ENCODE measurements around the gene TSPAN9. TPM values are rescaled to one million over a fixed set of nuclear protein-coding genes. Genes with fewer than 3 reads are reported as not detected.

The TSPAN9 gene
- total and polyA plus RNA-seq, 2 of the 4 experiments (the other 2 are of a cell fraction), result 17.7 to 39.1 TPM

DNA sequence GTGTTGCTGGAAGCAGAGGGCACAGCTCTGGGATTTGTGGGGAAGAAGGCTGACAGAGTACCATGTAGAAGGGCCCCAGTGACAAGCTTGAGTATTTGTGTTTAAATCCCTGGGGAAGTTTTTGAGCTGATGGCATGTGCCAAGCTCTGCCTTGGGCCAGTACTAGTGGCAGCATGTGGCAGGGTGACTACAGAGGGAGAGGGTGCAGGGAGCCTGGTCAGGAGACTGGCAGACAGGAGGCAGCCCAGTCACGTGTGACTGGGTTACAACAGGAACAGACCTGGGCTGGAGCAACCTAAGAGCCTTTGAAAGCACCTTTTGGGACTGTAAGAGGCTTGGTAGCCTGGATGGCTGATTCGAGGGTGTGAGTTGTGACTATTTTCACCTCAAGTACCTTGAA is 112.1 kb downstream of the TSPAN9 start (continued):
- TF ChIP-seq CEBPB (IDR thresholded peaks at IDR 0.05; ENCODE audit: low read depth, low read length), result no peak
- TF ChIP-seq ELK1 (IDR thresholded peaks at IDR 0.05; ENCODE audit: borderline replicate concordance, low read depth, low read length), result no peak

DNA sequence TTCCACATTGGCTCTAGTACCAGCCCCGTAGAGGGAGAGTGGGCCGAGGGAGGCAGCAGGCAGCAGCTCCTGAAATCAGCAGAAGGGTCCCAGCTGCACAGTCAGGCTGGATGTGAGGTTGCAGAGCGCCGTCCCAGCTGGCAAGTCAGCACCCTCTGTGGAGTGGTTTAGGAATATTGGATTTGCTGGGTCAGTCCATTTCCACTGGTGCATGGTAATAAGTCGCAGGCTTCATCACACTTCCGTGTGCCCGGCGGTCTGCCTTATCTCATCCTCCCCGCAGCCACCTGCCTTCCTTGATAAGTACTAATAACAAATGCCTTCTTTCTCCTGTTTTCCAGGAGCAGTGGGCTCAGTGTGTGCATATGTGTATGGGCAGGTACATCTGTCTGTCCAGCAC is 112.9 kb downstream of the TSPAN9 start:
- H2AFZ ChIP-seq (replicated peaks; ENCODE audit: low read length, poor library complexity), result no peak overlapping the region
- no peaks in the 10 kb centered on the region for H3K9me3 ChIP-seq (ENCODE audit: control insufficient read depth, insufficient read depth, low read length)
- H2BK20ac ChIP-seq (ENCODE audit: low read depth, low read length), result no peak overlapping the region
- H3K9me1 ChIP-seq (ENCODE audit: insufficient read depth, low read length), result peaks cover 5% of the 10 kb centered on the region; the same call in 1 of the 2 replicates
- DNase-seq (no peak), ATAC-seq (ENCODE audit: low read depth) (no peak)
- H3K27ac ChIP-seq (ENCODE audit: insufficient read depth, low read length), result no peak overlapping the region
- H2BK15ac ChIP-seq (ENCODE audit: low read depth, low read length), result no peak overlapping the region
- no peak overlapping the region for H3K4me3 ChIP-seq (ENCODE audit: insufficient read depth, low read depth, low read length)
- H2BK120ac ChIP-seq (ENCODE audit: low read depth, low read length), result no peak overlapping the region
- no peak overlapping the region for H4K5ac ChIP-seq (ENCODE audit: low read depth, low read length)
- H4K8ac ChIP-seq (ENCODE audit: low read depth in 2 of 2, low read length in 2 of 2), result no peak overlapping the region
- no peak overlapping the region for H2BK5ac ChIP-seq (ENCODE audit: low read depth, low read length, poor library complexity, severe bottlenecking)
- H3K56ac ChIP-seq (ENCODE audit: extremely low read depth, insufficient read depth, low read length), result no peak overlapping the region
- peaks cover 4% of the 10 kb centered on the region; the same call in 1 of the 2 replicates for H3K4me1 ChIP-seq (ENCODE audit: control insufficient read depth, insufficient read depth, low read length)
- intact Hi-C loops (cut with micrococcal nuclease), result no loop called here
- no peak overlapping the region for H2AK9ac ChIP-seq (replicated peaks; ENCODE audit: low read depth, low read length, poor library complexity)
- H3K27me3 ChIP-seq (ENCODE audit: control insufficient read depth, insufficient read depth, low read length), result no peaks in the 10 kb centered on the region; the same call in 1 of the 2 replicates
- H3K9ac ChIP-seq (ENCODE audit: low read depth, low read length), result no peak overlapping the region
- H3K36me3 ChIP-seq (ENCODE audit: control insufficient read depth, insufficient read depth, low read length), result no peaks in the 10 kb centered on the region
- CTCF ChIA-PET, result no interaction called here
- in situ Hi-C loops (cut with MboI; ENCODE audit: low sequenced_read_pairs), result no loop called here
- H3K18ac ChIP-seq (ENCODE audit: low read depth, low read length), result no peak overlapping the region
- no peak overlapping the region for H3K14ac ChIP-seq (replicated peaks; ENCODE audit: low read depth, low read length)
- H4K91ac ChIP-seq (ENCODE audit: insufficient read depth, low read depth, low read length), result no peak overlapping the region
- H3K4me2 ChIP-seq (ENCODE audit: low read depth, low read length), result no peak overlapping the region
- BruUV-seq (replicated peaks), result no TSS peak
- POLR2A ChIA-PET (ENCODE audit: unreplicated experiment), result no interaction called here
- no peak overlapping the region for H3K4ac ChIP-seq (ENCODE audit: low read depth, low read length)
- H3K23ac ChIP-seq (ENCODE audit: low read depth, low read length), result no peak overlapping the region
- H2AK5ac ChIP-seq (ENCODE audit: low read depth, low read length), result no peak overlapping the region
- WGBS, 2 experiments (ENCODE audit: extremely low coverage in 2 of 2, insufficient read length in 1 of 2), result 0% methylated on average over 1 of the region's 9 CpGs; no CpG with 5 or more reads in 1 of the 2 experiments
- peaks cover 6% of the 10 kb centered on the region in 2 experiments; a peak in 1 of 4 replicates for H3K79me1 ChIP-seq (ENCODE audit: low read depth in 1 of 2, low read length in 2 of 2)
- dilution Hi-C loops (cut with HindIII; ENCODE audit: low sequenced_read_pairs, unreplicated experiment), result no loop called here
- peaks cover 21% of the 10 kb centered on the region for H4K20me1 ChIP-seq (ENCODE audit: insufficient read depth, low read length)
- TF ChIP-seq, protein P1, sequence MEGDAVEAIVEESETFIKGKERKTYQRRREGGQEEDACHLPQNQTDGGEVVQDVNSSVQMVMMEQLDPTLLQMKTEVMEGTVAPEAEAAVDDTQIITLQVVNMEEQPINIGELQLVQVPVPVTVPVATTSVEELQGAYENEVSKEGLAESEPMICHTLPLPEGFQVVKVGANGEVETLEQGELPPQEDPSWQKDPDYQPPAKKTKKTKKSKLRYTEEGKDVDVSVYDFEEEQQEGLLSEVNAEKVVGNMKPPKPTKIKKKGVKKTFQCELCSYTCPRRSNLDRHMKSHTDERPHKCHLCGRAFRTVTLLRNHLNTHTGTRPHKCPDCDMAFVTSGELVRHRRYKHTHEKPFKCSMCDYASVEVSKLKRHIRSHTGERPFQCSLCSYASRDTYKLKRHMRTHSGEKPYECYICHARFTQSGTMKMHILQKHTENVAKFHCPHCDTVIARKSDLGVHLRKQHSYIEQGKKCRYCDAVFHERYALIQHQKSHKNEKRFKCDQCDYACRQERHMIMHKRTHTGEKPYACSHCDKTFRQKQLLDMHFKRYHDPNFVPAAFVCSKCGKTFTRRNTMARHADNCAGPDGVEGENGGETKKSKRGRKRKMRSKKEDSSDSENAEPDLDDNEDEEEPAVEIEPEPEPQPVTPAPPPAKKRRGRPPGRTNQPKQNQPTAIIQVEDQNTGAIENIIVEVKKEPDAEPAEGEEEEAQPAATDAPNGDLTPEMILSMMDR (conservative IDR thresholded peaks at IDR 0.05; ENCODE audit: low read depth, low read length), result no peak
- no peak for TF ChIP-seq RFX5 (IDR thresholded peaks at IDR 0.05; ENCODE audit: low read depth, low read length)
- no peak for TF ChIP-seq MAFK (IDR thresholded peaks at IDR 0.05; ENCODE audit: low read depth, low read length)
- no peak for TF ChIP-seq FOS (IDR thresholded peaks at IDR 0.05; ENCODE audit: low read depth, low read length)
- no peak for TF ChIP-seq POLR2A (IDR thresholded peaks at IDR 0.05; ENCODE audit: low read depth, low read length)
- TF ChIP-seq, protein P2, sequence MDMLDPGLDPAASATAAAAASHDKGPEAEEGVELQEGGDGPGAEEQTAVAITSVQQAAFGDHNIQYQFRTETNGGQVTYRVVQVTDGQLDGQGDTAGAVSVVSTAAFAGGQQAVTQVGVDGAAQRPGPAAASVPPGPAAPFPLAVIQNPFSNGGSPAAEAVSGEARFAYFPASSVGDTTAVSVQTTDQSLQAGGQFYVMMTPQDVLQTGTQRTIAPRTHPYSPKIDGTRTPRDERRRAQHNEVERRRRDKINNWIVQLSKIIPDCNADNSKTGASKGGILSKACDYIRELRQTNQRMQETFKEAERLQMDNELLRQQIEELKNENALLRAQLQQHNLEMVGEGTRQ (IDR thresholded peaks at IDR 0.05; ENCODE audit: low read depth, low read length), result no peak
- TF ChIP-seq NFE2L2 (IDR thresholded peaks at IDR 0.05; ENCODE audit: low read depth, low read length), result no peak
- TF ChIP-seq ELK1 (IDR thresholded peaks at IDR 0.05; ENCODE audit: borderline replicate concordance, low read depth, low read length), result no peak
- no peak for TF ChIP-seq CEBPB (IDR thresholded peaks at IDR 0.05; ENCODE audit: low read depth, low read length)
- no peak for TF ChIP-seq RCOR1 (IDR thresholded peaks at IDR 0.05; ENCODE audit: insufficient replicate concordance, low read length)
- TF ChIP-seq BHLHE40 (IDR thresholded peaks at IDR 0.05; ENCODE audit: low read depth, low read length), result no peak
- no peak for TF ChIP-seq RAD21 (IDR thresholded peaks at IDR 0.05; ENCODE audit: low read length)
- TF ChIP-seq SMC3 (IDR thresholded peaks at IDR 0.05; ENCODE audit: low read depth, low read length), result no peak
